ENCODE measurements around the gene GPC6. TPM values are rescaled to one million over a fixed set of nuclear protein-coding genes. Genes with fewer than 3 reads are reported as not detected.

The GPC6 gene
- total and polyA plus RNA-seq, 2 experiments from 2014 or later, result 14.4 to 20.8 TPM

DNA sequence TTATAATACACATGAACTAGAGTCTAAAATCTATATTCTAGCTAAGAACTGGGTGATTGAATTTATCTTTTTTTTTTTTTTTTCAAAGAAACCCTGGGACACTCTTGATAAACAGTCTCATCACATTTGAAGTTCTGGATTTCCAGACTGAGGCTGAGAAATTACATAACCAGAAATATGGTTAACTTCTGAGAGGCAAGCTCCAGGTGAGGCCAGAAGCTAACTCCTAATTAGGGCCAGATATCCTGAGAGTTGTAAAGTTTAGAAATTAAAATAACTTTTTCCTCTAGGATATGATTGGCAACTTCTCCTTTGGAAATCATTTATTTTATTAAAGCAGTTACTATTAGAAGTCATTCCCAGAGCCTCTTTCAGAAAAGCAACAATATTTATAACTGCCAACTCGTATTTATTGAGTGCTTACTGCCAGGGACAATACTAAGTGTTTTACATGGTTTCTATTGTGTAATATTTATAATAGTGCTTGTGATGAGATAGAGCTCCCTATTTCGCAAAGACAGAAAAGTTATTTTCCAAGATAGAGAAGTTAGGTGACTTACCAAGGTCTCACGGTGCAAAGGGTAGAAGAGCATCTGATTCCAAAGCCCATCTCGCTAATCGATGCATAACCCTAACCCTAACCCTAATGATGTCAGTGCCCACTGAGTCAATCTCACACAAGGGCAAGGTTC lies 1065.2 kb downstream of the GPC6 start:
- H3K9me3 ChIP-seq (ENCODE audit: low read depth), result no peaks in the 10 kb centered on the region
- TF ChIP-seq EZH2 (IDR thresholded peaks at IDR 0.05; ENCODE audit: insufficient read depth, poor library complexity, severe bottlenecking), result no peak
- no peak for TF ChIP-seq EZH2phosphoT487 (IDR thresholded peaks at IDR 0.05; ENCODE audit: insufficient read depth, low read depth)
- 86 to 91% methylated on average over 5 of the region's 5 CpGs for WGBS, 2 experiments (ENCODE audit: low coverage in 1 of 2, low lambda C conversion rate in 2 of 2, missing lambda C conversion rate in 2 of 2)
- H3K4me2 ChIP-seq (ENCODE audit: unreplicated experiment), result no peak overlapping the region
- no peaks in the 10 kb centered on the region for H4K20me1 ChIP-seq (ENCODE audit: insufficient read depth)
- H3K27me3 ChIP-seq (replicated peaks; ENCODE audit: insufficient read depth), result no peaks in the 10 kb centered on the region
- no peak overlapping the region for H3K9ac ChIP-seq
- H3K27ac ChIP-seq, result no peak overlapping the region
- in situ Hi-C loops (cut with MboI), result no loop called here
- no peaks in the 10 kb centered on the region for H3K79me2 ChIP-seq (ENCODE audit: insufficient read depth)
- H3K4me3 ChIP-seq, result no peak overlapping the region
- no peaks in the 10 kb centered on the region for H3F3A ChIP-seq (ENCODE audit: insufficient read depth)
- no peak for DNase-seq
- no peaks in the 10 kb centered on the region for H3K4me1 ChIP-seq (ENCODE audit: insufficient read depth)
- H2AFZ ChIP-seq, result no peak overlapping the region
- no peaks in the 10 kb centered on the region for H3K36me3 ChIP-seq (ENCODE audit: low read depth)
- H3K9me2 ChIP-seq (ENCODE audit: insufficient read depth), result no peaks in the 10 kb centered on the region

DNA sequence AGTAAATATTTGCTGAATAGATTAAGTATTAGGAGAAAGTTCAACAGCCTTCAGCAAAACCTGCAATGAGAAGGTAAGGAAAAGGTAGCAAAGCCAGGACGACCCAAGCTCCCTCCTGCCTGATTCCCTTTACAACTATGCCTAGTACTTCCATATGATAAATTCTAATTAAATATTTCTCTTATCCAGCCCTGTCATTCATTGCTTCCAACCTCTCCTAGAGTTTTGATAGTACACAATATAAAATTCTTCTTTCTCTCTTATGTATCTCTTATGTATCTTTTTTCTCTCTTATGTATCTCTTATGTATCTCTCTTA lies 1065.7 kb downstream of the GPC6 start:
- Histone ChIP-seq H4K20me1 (ENCODE audit: insufficient read depth) (no peaks in the 10 kb centered on the region), H3K4me1 (ENCODE audit: insufficient read depth) (no peaks in the 10 kb centered on the region), H3K9ac (no peak overlapping the region), H3K27me3 (replicated peaks; ENCODE audit: insufficient read depth) (no peaks in the 10 kb centered on the region), H3K4me2 (ENCODE audit: unreplicated experiment) (no peak overlapping the region), H3K79me2 (ENCODE audit: insufficient read depth) (no peaks in the 10 kb centered on the region), H3F3A (ENCODE audit: insufficient read depth) (no peaks in the 10 kb centered on the region), H3K36me3 (ENCODE audit: low read depth) (no peaks in the 10 kb centered on the region), H3K27ac (no peak overlapping the region), H3K4me3 (no peak overlapping the region), H3K9me2 (ENCODE audit: insufficient read depth) (no peaks in the 10 kb centered on the region), H2AFZ (no peak overlapping the region), H3K9me3 (ENCODE audit: low read depth) (no peaks in the 10 kb centered on the region)
- in situ Hi-C loops (cut with MboI), result no loop called here
- DNase-seq, result no peak
- WGBS, 2 experiments (ENCODE audit: low coverage in 1 of 2, low lambda C conversion rate in 2 of 2, missing lambda C conversion rate in 2 of 2), result 73 to 84% methylated on average over 1 of the region's 1 CpG
- TF ChIP-seq EZH2 (IDR thresholded peaks at IDR 0.05; ENCODE audit: insufficient read depth, poor library complexity, severe bottlenecking) (no peak), EZH2phosphoT487 (IDR thresholded peaks at IDR 0.05; ENCODE audit: insufficient read depth, low read depth) (no peak)

DNA sequence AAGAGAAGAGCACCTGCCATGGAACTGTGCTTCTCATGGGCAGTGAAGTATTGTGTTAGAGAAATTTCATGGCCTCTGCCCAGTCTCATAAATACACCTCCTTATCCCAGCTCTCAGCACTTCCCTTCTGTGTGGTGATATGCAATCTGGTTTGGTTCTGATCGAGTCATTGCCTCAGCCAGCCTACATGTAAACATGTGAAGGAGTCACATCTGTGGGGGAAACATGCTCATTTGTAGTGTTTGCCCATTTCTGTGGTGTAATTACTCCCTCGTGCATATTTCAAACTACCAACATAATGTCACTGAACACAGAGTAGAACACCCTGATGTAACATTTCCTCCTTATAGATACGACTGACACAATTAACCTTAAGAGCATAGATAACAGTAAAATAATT lies 1069.9 kb downstream of the GPC6 start:
- H3K4me2 ChIP-seq (ENCODE audit: unreplicated experiment), result no peak overlapping the region
- 74 to 76% methylated on average over 3 of the region's 3 CpGs for WGBS, 2 experiments (ENCODE audit: low coverage in 1 of 2, low lambda C conversion rate in 2 of 2, missing lambda C conversion rate in 2 of 2)
- H3K9me2 ChIP-seq (ENCODE audit: insufficient read depth), result no peaks in the 10 kb centered on the region
- no peaks in the 10 kb centered on the region for H4K20me1 ChIP-seq (ENCODE audit: insufficient read depth)
- no peak overlapping the region for H3K27ac ChIP-seq
- TF ChIP-seq EZH2 (IDR thresholded peaks at IDR 0.05; ENCODE audit: insufficient read depth, poor library complexity, severe bottlenecking) (no peak), EZH2phosphoT487 (IDR thresholded peaks at IDR 0.05; ENCODE audit: insufficient read depth, low read depth) (no peak)
- no peaks in the 10 kb centered on the region for H3F3A ChIP-seq (ENCODE audit: insufficient read depth)
- H3K4me3 ChIP-seq, result no peak overlapping the region
- H3K79me2 ChIP-seq (ENCODE audit: insufficient read depth), result no peaks in the 10 kb centered on the region
- H3K4me1 ChIP-seq (ENCODE audit: insufficient read depth), result no peaks in the 10 kb centered on the region
- no peak overlapping the region for H3K9ac ChIP-seq
- DNase-seq, result no peak
- H3K36me3 ChIP-seq (ENCODE audit: low read depth), result no peaks in the 10 kb centered on the region
- H3K9me3 ChIP-seq (ENCODE audit: low read depth), result no peaks in the 10 kb centered on the region
- no peaks in the 10 kb centered on the region for H3K27me3 ChIP-seq (replicated peaks; ENCODE audit: insufficient read depth)
- H2AFZ ChIP-seq, result no peak overlapping the region
- in situ Hi-C loops (cut with MboI), result no loop called here

DNA sequence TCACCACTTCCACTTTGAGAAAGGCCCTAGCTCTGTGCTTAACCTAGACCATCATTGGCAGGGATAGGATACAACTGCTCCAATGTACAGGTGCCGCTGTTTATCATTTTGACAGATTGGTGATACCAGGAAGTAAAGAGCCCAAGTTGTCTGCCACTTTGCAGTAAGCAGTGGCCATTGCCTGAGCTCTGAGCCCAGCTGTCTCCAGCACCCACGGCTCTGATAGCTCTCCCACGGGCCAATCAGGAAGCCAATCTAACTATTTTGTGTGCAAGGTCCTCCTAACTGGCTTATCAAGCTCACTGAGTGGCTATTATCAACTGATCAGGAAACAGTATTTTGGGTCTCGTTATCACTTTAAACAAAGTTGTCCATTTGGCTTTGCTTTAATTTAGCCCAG lies 1071.7 kb downstream of the GPC6 start:
- no peaks in the 10 kb centered on the region for H3K9me2 ChIP-seq (ENCODE audit: insufficient read depth)
- H3K9me3 ChIP-seq (ENCODE audit: low read depth), result no peaks in the 10 kb centered on the region
- no peak overlapping the region for H3K9ac ChIP-seq
- WGBS, 2 experiments (ENCODE audit: low coverage in 1 of 2, low lambda C conversion rate in 2 of 2, missing lambda C conversion rate in 2 of 2), result 65 to 82% methylated on average over 4 of the region's 4 CpGs
- no peak overlapping the region for H3K27ac ChIP-seq
- H3K27me3 ChIP-seq (replicated peaks; ENCODE audit: insufficient read depth), result no peaks in the 10 kb centered on the region
- in situ Hi-C loops (cut with MboI), result no loop called here
- no peaks in the 10 kb centered on the region for H4K20me1 ChIP-seq (ENCODE audit: insufficient read depth)
- H2AFZ ChIP-seq, result no peak overlapping the region
- no peaks in the 10 kb centered on the region for H3K79me2 ChIP-seq (ENCODE audit: insufficient read depth)
- no peaks in the 10 kb centered on the region for H3K4me1 ChIP-seq (ENCODE audit: insufficient read depth)
- H3K4me3 ChIP-seq, result no peak overlapping the region
- no peak overlapping the region for H3K4me2 ChIP-seq (ENCODE audit: unreplicated experiment)
- H3F3A ChIP-seq (ENCODE audit: insufficient read depth), result no peaks in the 10 kb centered on the region
- no peak for DNase-seq
- TF ChIP-seq EZH2phosphoT487 (IDR thresholded peaks at IDR 0.05; ENCODE audit: insufficient read depth, low read depth) (no peak), EZH2 (IDR thresholded peaks at IDR 0.05; ENCODE audit: insufficient read depth, poor library complexity, severe bottlenecking) (no peak)
- H3K36me3 ChIP-seq (ENCODE audit: low read depth), result no peaks in the 10 kb centered on the region

DNA sequence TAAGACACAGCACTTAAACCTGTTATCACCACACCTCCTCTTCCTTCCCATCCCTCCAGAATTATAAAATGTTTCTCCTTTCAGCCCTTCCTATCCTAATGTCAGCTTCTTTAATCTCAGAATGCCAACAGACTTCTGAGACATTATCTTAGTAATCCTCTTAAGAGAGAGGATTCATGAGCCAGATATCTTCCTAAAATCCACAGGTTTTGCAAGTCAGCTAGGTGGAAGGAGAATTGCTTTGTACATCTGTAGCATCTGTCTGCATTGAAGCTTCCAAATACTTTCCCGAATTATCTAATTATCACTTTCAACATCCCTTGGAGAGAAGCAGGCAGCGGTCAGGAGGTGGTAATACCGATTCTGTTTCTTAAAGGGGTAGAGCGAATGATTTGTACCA lies 1073.8 kb downstream of the GPC6 start:
- Histone ChIP-seq H3K9ac (no peak overlapping the region), H3K4me3 (no peak overlapping the region), H3K4me2 (ENCODE audit: unreplicated experiment) (no peak overlapping the region), H3K36me3 (ENCODE audit: low read depth) (no peaks in the 10 kb centered on the region), H3K27me3 (replicated peaks; ENCODE audit: insufficient read depth) (no peaks in the 10 kb centered on the region), H3F3A (ENCODE audit: insufficient read depth) (peaks cover 10% of the 10 kb centered on the region), H3K27ac (no peak overlapping the region), H4K20me1 (ENCODE audit: insufficient read depth) (no peaks in the 10 kb centered on the region), H2AFZ (no peak overlapping the region), H3K9me2 (ENCODE audit: insufficient read depth) (no peaks in the 10 kb centered on the region), H3K79me2 (ENCODE audit: insufficient read depth) (no peaks in the 10 kb centered on the region), H3K9me3 (ENCODE audit: low read depth) (no peaks in the 10 kb centered on the region), H3K4me1 (ENCODE audit: insufficient read depth) (peaks cover 7% of the 10 kb centered on the region)
- DNase-seq, result no peak
- 70 to 78% methylated on average over 4 of the region's 4 CpGs for WGBS, 2 experiments (ENCODE audit: low coverage in 1 of 2, low lambda C conversion rate in 2 of 2, missing lambda C conversion rate in 2 of 2)
- in situ Hi-C loops (cut with MboI), result no loop called here
- TF ChIP-seq EZH2phosphoT487 (IDR thresholded peaks at IDR 0.05; ENCODE audit: insufficient read depth, low read depth) (no peak), EZH2 (IDR thresholded peaks at IDR 0.05; ENCODE audit: insufficient read depth, poor library complexity, severe bottlenecking) (no peak)

All from GM23248 (cell line).